ENCODE data around the gene PRSS8.
A peak's percentile ranks its signal among the peaks of the same experiment; 100 is the strongest.

Gene PRSS8

DNA sequence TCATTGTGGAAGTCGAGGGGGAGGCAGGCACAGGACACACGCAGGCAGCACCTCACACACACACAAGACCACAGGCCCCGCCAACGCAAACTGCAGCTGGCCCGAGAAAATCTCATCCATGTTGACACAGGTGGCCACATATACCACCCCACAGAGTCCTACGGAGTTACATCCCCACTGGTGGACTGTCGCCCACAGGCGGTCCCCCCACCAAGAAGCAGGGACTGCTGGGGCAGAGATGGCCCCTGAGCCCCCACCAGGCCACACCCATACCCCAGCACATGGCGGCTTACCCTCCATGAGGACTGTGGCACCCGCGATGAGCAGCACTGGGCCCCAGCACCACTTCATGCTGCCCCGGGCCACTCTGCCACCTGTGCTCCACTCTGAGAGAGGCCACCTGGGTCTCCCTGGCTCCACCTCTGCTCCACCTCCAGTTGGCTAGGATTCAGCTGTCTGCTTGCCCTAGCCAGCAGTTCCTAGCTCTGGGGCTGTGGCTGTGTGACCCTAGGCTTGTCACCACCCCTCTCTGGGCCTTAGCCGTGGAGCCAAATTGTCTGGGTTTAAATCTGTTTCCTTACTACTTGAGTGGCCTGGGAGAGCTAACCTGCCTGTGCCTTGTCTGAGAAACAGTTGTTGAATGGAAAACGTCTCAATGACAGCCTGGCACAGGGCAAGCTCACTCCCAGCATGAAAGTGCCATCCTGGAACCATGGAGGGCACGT is 46.9 kb downstream of the PRSS8 start, which contains the start of gene PRSS53:
Gene PRSS53, minus strand, starts transcription at position 485 of the 725 bp plus-strand sequence. Its CDS starts 134 bp downstream, at position 351.
- H3K9me3 Mint-ChIP-seq, result no peaks in the 10 kb centered on the region
- no peaks in the 10 kb centered on the region for H3K27me3 Mint-ChIP-seq
- peak within 1 kb of the TSS; percentile 55 for H3K27ac Mint-ChIP-seq
- ATAC-seq (no peak), DNase-seq (no peak)
- peaks cover 6% of the 10 kb centered on the region for H3K36me3 Mint-ChIP-seq (ENCODE audit: low read depth)
- H3K4me1 Mint-ChIP-seq, result peaks cover 4% of the 10 kb centered on the region
- no peak within 1 kb of the TSS for H3K4me3 Mint-ChIP-seq

DNA sequence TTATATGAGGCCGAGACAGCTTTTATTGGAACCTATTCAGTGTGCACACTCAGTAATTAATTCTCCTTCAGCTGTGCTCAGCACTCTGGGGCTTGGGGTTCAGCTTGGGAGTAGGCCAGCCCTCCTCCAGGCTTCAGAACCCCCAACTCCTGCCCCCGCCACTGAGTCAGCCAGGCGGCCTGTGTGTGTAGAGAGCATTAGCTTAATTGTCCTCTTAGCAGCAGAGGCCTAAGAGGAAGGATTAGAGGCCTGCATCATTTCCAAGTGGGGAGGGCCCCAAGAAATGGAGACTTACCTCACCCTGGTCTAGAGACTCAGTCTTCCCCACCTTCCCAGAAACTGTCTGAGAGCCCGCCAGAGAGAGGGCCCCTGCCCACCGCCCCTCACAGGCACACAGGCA is 47.6 kb downstream of the PRSS8 start:
- Mint-ChIP-seq H3K36me3 (ENCODE audit: low read depth) (peaks cover 6% of the 10 kb centered on the region), H3K9me3 (no peaks in the 10 kb centered on the region), H3K27me3 (no peaks in the 10 kb centered on the region), H3K4me3 (no peak overlapping the region), H3K27ac (no peak overlapping the region), H3K4me1 (peaks cover 4% of the 10 kb centered on the region)
- ATAC-seq (no peak), DNase-seq (no peak)

DNA sequence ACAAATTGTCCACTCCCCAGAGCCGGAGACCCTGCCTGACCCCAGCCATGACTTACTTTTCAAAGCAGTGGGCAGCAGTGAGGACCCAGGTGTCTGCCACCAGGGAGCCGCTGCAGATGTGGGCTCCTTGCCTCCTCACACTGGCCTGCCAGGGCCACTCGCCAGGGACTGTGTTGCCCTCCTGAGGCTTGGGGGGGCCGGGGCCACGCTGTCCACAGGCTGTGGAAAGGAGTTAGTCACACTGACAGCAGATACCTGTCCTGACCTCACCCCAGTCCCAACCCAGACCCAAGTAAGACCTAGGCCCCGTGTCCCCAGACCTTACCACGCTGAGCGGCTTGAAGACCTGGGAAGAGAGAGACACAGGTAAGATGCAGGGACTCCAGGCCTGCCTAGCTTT is 48.0 kb downstream of the PRSS8 start:
- Mint-ChIP-seq H3K4me1 (peaks cover 4% of the 10 kb centered on the region), H3K27me3 (no peaks in the 10 kb centered on the region), H3K27ac (no peak overlapping the region), H3K36me3 (ENCODE audit: low read depth) (peaks cover 6% of the 10 kb centered on the region), H3K9me3 (no peaks in the 10 kb centered on the region), H3K4me3 (no peak overlapping the region)
- ATAC-seq (no peak), DNase-seq (no peak)

DNA sequence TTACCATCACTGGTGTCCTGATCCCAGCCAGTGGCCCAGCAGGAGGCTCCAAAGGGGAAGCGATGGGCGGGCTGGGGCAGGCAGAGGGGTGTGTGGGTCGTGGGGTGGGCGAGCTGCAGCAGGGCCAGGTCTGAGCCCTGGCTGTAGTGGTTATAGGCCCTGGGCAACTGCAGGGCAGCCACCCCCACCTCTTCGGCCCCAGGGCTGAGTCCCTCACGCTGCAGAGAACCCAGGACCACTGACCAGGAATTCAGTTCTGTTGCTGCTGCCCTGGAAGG is 49.0 kb downstream of the PRSS8 start:
- Mint-ChIP-seq H3K9me3 (no peaks in the 10 kb centered on the region), H3K4me3 (no peak overlapping the region), H3K27ac (no peak overlapping the region), H3K36me3 (ENCODE audit: low read depth) (peaks cover 8% of the 10 kb centered on the region), H3K27me3 (no peaks in the 10 kb centered on the region), H3K4me1 (peaks cover 6% of the 10 kb centered on the region)
- ATAC-seq, result no peak
- no peak for DNase-seq

DNA sequence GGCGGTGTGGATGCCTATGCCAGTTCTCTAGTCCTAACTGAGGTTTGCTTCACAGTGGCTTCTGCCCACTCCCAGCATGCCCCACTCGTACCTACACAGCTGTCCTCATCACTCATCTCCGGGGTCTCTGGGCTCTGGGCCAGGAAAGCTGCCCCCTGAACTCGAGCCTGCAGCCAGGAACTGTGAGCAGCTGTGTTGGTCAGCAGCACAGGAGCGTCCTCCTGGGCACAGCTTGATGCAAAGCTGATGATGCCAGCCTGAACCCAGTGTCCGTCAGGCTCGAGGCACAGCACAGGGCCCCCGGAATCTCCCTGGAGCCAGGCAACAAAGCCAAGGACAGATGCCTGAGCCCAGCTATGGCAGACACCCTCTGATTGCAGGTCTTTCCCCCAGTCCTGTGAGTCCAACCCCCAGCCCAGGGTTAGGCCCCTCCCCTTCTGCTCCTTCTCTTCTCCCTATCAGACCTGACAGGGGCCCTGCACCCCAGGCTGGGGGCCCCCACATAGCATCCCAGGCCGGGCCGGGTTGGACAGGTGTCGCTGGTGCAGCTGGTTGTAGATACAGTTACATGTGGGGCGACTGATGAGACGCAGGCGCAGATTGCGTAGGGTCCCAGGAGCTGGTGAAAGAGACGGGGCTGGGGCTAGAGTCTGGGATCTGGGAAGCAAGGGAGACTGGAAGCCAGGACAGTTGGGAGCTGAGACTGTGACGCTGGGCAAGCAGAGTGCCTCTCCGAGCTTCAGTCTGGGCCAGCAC is 49.5 kb downstream of the PRSS8 start:
- H3K4me3 Mint-ChIP-seq, result no peak overlapping the region

DNA sequence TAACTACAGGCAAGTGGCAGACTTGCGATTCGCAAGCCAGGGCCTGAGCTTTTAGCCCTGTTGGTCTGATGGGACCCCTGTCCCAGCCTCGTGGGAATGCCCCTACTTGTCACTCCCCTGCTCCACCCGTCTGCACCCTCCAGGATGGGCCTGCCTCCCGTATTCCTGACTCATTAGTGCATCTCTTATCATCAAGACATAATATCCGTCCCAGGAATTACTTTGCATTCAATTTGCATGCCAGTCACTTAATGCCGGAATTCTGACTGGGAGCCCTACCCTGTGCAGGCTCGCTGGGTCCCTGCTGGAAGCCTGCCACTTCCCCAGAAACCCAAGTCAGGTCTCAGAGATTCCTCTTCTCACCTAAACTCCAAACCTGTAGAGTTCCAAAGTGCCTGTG is 50.1 kb downstream of the PRSS8 start:
- peaks cover 2% of the 10 kb centered on the region for H3K4me1 Mint-ChIP-seq
- no peak overlapping the region for H3K4me3 Mint-ChIP-seq
- no peak for ATAC-seq
- no peak overlapping the region for H3K27ac Mint-ChIP-seq
- peaks cover 6% of the 10 kb centered on the region for H3K36me3 Mint-ChIP-seq (ENCODE audit: low read depth)
- H3K9me3 Mint-ChIP-seq, result no peaks in the 10 kb centered on the region
- DNase-seq, result no peak
- no peaks in the 10 kb centered on the region for H3K27me3 Mint-ChIP-seq

More for the DNA sequence above, 49.5 kb downstream of the PRSS8 start:
- peak overlapping the region; percentile 13 for H3K27ac Mint-ChIP-seq
- DNase-seq, result no peak
- no peaks in the 10 kb centered on the region for H3K27me3 Mint-ChIP-seq
- no peaks in the 10 kb centered on the region for H3K9me3 Mint-ChIP-seq
- peaks cover 6% of the 10 kb centered on the region for H3K4me1 Mint-ChIP-seq
- H3K36me3 Mint-ChIP-seq (ENCODE audit: low read depth), result peaks cover 5% of the 10 kb centered on the region
- ATAC-seq, result no peak

DNA sequence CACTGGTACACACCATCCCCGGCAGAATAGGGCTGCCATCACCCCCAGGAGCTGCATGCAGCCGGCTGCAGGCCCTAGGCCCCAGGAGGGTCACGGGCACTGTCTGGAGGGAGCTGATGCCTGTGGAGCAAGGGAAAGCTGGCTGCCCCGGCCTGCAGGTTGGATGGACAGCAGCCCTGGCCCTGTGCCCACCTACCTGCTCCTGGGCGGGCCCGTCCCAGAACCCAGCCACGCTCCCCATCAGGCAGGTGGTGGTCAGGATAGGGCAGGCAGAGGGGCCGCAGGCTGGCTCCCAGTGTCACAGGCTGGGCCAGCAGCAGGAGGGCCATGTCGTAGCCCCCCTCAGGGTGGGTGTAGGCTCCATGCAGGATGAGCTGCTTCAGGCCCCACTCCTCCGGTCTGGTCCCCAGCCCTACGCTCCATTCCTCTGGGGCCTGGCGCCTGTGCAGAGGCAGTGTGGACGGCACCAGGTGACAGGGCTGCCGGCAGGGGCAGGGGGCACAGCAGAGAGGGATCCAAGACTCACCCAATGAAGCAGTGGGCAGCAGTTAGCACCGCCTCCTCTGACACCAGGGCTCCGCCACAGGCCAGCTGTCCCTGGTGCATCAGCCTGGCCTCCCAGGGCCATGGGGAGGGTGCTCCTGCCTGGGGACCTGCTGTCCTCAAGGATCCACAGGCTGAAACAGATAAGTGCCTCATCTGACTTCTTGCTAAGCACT is 50.8 kb downstream of the PRSS8 start:
- H3K27me3 Mint-ChIP-seq, result no peaks in the 10 kb centered on the region
- ATAC-seq, result no peak
- no peaks in the 10 kb centered on the region for H3K9me3 Mint-ChIP-seq
- H3K4me3 Mint-ChIP-seq, result no peak overlapping the region
- H3K36me3 Mint-ChIP-seq (ENCODE audit: low read depth), result peaks cover 6% of the 10 kb centered on the region
- no peak overlapping the region for H3K27ac Mint-ChIP-seq
- no peak for DNase-seq
- H3K4me1 Mint-ChIP-seq, result peaks cover 2% of the 10 kb centered on the region

DNA sequence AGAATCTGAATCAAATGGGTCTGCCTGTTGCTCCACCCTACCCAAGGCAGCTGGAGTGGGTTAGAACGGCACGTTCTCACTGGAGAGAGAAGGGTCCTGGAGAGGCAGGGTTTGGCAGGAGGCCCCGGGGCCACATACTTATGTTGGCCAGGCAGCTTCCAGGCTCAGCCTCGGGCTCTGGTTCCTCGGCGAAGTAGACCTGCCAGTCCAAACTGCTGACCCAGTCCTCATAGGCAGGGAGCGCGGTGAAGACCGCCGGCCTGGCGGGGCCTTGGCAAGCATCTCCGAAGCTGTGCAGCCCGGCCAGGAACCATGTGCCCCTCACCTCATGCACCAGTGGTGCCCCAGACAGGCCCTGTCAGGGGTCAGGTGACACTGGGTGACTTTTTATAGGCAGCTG is 51.5 kb downstream of the PRSS8 start:
- no peak overlapping the region for H3K4me3 Mint-ChIP-seq
- DNase-seq (no peak), ATAC-seq (no peak)
- no peaks in the 10 kb centered on the region for H3K9me3 Mint-ChIP-seq
- peaks cover 5% of the 10 kb centered on the region for H3K4me1 Mint-ChIP-seq
- H3K27me3 Mint-ChIP-seq, result no peaks in the 10 kb centered on the region
- H3K36me3 Mint-ChIP-seq (ENCODE audit: low read depth), result peaks cover 13% of the 10 kb centered on the region
- H3K27ac Mint-ChIP-seq, result no peak overlapping the region

DNA sequence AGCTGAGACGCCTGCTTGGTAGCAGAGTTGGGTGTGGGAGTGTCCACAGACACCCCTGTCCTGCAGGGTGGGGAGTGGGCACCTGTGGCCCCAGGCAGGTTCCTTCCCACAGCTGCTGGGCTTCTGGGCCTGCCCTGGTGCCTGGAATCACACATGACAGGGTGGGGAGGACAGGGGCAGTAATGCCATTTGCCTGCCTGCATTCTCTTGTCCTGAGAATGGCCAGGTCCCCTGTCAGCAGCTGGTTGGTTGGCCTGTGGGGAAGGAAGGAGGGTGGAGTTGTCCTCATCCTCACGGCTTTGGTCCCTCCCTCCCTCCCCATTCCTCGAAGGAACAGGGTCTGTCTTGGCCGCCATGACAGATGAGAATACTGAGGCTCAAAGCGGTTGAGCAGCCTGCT is 52.0 kb downstream of the PRSS8 start:
- Mint-ChIP-seq H3K9me3 (no peaks in the 10 kb centered on the region), H3K4me3 (no peak overlapping the region), H3K4me1 (peaks cover 5% of the 10 kb centered on the region), H3K27me3 (no peaks in the 10 kb centered on the region), H3K36me3 (ENCODE audit: low read depth) (peaks cover 17% of the 10 kb centered on the region), H3K27ac (no peak overlapping the region)
- no peak for DNase-seq
- no peak for ATAC-seq

DNA sequence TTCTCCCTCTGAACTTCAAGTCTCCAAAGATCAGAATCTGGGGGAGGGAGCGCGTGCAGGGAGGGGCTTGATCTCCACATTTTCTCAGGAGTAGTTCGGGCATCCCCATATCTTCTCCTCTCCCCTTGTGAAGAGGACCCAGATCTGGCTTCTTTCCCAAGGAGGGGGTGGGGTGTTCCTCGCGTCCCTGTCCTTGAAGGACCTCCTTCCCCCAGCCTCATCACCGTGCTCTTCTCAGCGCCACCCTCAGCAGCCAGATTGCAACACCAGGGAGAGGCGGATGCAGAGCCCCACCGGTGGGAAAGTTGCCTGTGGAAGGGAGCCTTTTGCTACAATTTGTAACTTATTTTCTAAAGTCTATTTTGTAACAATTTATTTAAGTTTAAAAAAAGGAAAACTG is 52.4 kb downstream of the PRSS8 start:
- no peak overlapping the region for H3K4me3 Mint-ChIP-seq
- H3K9me3 Mint-ChIP-seq, result no peaks in the 10 kb centered on the region
- no peaks in the 10 kb centered on the region for H3K27me3 Mint-ChIP-seq
- H3K36me3 Mint-ChIP-seq (ENCODE audit: low read depth), result peaks cover 22% of the 10 kb centered on the region
- H3K4me1 Mint-ChIP-seq, result peaks cover 8% of the 10 kb centered on the region
- no peak overlapping the region for H3K27ac Mint-ChIP-seq
- no peak for DNase-seq
- no peak for ATAC-seq

DNA sequence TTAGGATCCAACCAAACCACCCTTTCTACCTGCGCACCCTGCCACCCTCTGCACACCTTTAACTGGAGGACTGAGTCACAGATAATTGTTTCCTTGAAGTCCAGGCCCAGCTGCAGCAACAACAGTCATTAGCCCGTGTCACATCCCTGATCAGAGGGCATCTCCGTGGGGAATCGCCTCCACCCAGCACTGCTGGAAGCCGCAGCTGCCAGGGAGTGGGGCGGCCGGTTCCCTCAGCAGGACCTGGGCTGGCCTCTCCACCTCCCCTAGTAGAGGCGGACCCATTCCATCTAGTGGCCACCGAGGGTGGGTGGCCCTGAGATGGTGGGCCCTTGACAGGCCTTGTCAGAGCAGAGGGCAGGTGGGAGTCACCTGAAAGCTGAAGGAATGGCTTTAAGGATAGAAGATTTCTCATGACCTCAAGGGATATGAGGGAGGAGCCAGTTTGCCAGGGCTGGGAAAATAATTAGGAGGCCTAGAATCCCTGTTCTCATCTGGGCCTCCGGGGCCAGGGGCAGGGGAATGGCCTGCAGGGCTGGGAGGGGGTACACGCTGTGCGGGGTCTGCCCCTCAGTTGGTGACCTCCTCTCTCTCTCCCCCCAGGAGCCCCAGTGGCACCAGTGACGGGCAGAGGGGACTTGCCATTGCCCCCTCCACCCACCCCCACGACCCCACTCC is 53.0 kb downstream of the PRSS8 start:
- H3K9me3 Mint-ChIP-seq, result no peaks in the 10 kb centered on the region
- DNase-seq, result no peak
- no peak for ATAC-seq
- peaks cover 28% of the 10 kb centered on the region for H3K36me3 Mint-ChIP-seq (ENCODE audit: low read depth)
- no peak overlapping the region for H3K27ac Mint-ChIP-seq
- H3K4me1 Mint-ChIP-seq, result peaks cover 12% of the 10 kb centered on the region
- H3K27me3 Mint-ChIP-seq, result no peaks in the 10 kb centered on the region
- H3K4me3 Mint-ChIP-seq, result no peak overlapping the region
